Thyroid gland (tissue), 4 donors: Measurements from ENCODE around the gene TSEN2.

Source experiments
- CTCF ChIP-seq, 6 experiments: fragments of 200-600 bp in 3 of 6; fragments of 450-650 bp in 3 of 6; sonication (generic) in 3 of 6; IDR thresholded peaks; one replicate each; pipeline ENCODE4 v1.5.1; 2016 to 2019; ENCODE audit warnings: antibody characterized with exemption in 6 of 6, mild to moderate bottlenecking in 2 of 6, inconsistent platforms in 1 of 6, moderate library complexity in 1 of 6
- POLR2A ChIP-seq, 2 donors: fragments of 450-650 bp; IDR thresholded peaks; one replicate each; pipeline ENCODE4 v1.6.1; 2017; ENCODE audit warnings: antibody characterized with exemption in 2 of 2, mild to moderate bottlenecking in 2 of 2, moderate library complexity in 1 of 2

GRCh38 chr3:12557473-12558100 is 73.3 kb downstream of the TSEN2 start:
- TF ChIP-seq POLR2A (IDR thresholded peaks at IDR 0.05) = no peak
- no peak for TF ChIP-seq CTCF (IDR thresholded peaks at IDR 0.05)
